Measurements from ENCODE around the gene FARP1. TPM values are rescaled to one million over a fixed set of nuclear protein-coding genes. Genes with fewer than 3 reads are reported as not detected.

The FARP1 gene
- total RNA-seq, 1 donor from 2014 or later: 128 TPM

DNA sequence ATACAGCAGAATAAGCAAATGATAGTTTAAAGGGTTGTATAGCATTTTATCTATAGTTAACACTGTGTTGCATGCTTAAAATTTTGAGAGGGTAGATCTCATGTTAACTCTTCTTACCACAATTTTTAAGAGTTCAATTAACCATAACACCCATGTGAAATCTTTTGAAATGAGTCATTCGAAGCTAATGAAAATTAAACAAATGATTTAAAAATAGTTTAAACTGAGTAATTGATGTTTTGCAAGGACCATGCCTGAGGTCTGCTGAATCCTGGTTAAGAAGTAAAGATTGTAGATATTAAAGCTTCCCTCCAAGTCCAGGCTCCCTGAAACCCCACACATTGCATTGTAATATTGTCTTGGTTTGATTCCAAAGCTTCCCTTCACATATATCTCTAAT lies 210.9 kb downstream of the FARP1 start:
- no peaks in the 10 kb centered on the region for H3K27me3 Mint-ChIP-seq (ENCODE audit: low read depth, unreplicated experiment)
- H3K27ac Mint-ChIP-seq (ENCODE audit: unreplicated experiment): no peak overlapping the region
- no peak overlapping the region for H3K4me3 Mint-ChIP-seq (ENCODE audit: unreplicated experiment)
- Histone ChIP-seq H3K4me3 (ENCODE audit: insufficient read depth, low read depth, low read length) (no peak overlapping the region), H3K4me2 (ENCODE audit: low read length) (no peak overlapping the region), H3K9me3 (ENCODE audit: insufficient read depth, low read depth, low read length) (no peaks in the 10 kb centered on the region), H3K27me3 (ENCODE audit: insufficient read depth, low read length) (no peaks in the 10 kb centered on the region), H3K9ac (ENCODE audit: low read length) (no peak overlapping the region), H3K79me2 (ENCODE audit: insufficient read depth, low read length) (peaks cover 9% of the 10 kb centered on the region), H4K20me1 (ENCODE audit: insufficient read depth, low read length) (peaks cover 24% of the 10 kb centered on the region), H3K4me1 (ENCODE audit: insufficient read depth, low read length) (no peaks in the 10 kb centered on the region), H3K36me3 (ENCODE audit: insufficient read depth, low read length) (no peaks in the 10 kb centered on the region), H2AFZ (ENCODE audit: low read depth, low read length) (no peak overlapping the region), H3K27ac (ENCODE audit: low read depth, low read length) (no peak overlapping the region)
- DNase-seq (ENCODE audit: low read depth) (peak; percentile 37), FAIRE-seq (no peak)
- H3K36me3 Mint-ChIP-seq (ENCODE audit: low read depth, unreplicated experiment): peaks cover 5% of the 10 kb centered on the region
- H3K9me3 Mint-ChIP-seq (ENCODE audit: unreplicated experiment): no peaks in the 10 kb centered on the region
- no peaks in the 10 kb centered on the region for H3K4me1 Mint-ChIP-seq (ENCODE audit: low read depth, unreplicated experiment)
- no peak for TF ChIP-seq EZH2 (IDR thresholded peaks at IDR 0.05; ENCODE audit: insufficient read depth, low read length)
- TF ChIP-seq, protein P1, sequence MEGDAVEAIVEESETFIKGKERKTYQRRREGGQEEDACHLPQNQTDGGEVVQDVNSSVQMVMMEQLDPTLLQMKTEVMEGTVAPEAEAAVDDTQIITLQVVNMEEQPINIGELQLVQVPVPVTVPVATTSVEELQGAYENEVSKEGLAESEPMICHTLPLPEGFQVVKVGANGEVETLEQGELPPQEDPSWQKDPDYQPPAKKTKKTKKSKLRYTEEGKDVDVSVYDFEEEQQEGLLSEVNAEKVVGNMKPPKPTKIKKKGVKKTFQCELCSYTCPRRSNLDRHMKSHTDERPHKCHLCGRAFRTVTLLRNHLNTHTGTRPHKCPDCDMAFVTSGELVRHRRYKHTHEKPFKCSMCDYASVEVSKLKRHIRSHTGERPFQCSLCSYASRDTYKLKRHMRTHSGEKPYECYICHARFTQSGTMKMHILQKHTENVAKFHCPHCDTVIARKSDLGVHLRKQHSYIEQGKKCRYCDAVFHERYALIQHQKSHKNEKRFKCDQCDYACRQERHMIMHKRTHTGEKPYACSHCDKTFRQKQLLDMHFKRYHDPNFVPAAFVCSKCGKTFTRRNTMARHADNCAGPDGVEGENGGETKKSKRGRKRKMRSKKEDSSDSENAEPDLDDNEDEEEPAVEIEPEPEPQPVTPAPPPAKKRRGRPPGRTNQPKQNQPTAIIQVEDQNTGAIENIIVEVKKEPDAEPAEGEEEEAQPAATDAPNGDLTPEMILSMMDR (IDR thresholded peaks at IDR 0.05; ENCODE audit: insufficient read depth, low read depth, low read length): no peak

DNA sequence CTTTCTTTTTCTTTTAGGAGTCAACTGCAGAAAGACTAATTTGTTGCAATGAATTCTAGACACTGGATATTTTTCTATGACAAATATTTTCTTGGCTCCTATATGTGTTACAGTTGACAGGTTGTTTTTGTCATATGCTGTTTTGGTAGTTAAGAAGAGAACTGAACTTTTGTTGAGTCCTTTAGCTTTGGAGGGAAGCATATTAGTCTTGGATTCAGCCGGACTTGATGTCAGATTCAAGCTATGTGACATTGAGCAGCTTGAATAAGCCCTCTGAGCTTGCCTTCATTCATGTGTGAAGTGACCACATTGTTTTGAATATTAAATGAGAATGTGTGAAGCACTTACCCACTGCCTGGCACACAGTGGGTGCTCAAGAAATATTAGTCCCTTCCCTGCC lies 216.0 kb downstream of the FARP1 start:
- H3K27me3 Mint-ChIP-seq (ENCODE audit: low read depth, unreplicated experiment): no peaks in the 10 kb centered on the region
- H3K79me2 ChIP-seq (ENCODE audit: insufficient read depth, low read length): peaks cover 33% of the 10 kb centered on the region

DNA sequence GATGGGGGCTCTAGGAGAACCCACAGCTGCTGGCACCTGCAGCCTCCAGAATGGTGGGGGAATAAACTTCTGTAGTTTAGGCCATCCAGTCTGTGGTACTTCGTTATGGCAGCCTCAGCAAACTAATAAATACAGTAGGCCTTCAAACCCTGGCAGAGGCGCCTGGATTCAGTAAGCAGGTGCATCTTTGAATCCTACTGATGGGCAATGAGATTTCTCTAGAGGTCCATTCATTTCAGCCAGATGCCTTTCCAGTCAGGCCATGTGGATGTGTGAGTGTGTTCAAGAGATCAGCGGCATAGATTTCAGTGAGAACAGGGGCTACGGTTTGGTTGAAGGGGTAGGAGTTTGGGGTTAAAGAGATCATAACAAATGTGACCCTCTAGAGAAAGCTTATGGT lies 217.7 kb downstream of the FARP1 start:
- H3K4me1 ChIP-seq (ENCODE audit: insufficient read depth, low read length): no peaks in the 10 kb centered on the region
- H4K20me1 ChIP-seq (ENCODE audit: insufficient read depth, low read length): peaks cover 39% of the 10 kb centered on the region
- no peak overlapping the region for H2AFZ ChIP-seq (ENCODE audit: low read depth, low read length)
- Mint-ChIP-seq H3K27ac (ENCODE audit: unreplicated experiment) (peak overlapping the region; percentile 2), H3K9me3 (ENCODE audit: unreplicated experiment) (no peaks in the 10 kb centered on the region), H3K36me3 (ENCODE audit: low read depth, unreplicated experiment) (peaks cover 6% of the 10 kb centered on the region), H3K27me3 (ENCODE audit: low read depth, unreplicated experiment) (no peaks in the 10 kb centered on the region), H3K4me3 (ENCODE audit: unreplicated experiment) (no peak overlapping the region), H3K4me1 (ENCODE audit: low read depth, unreplicated experiment) (peaks cover 6% of the 10 kb centered on the region)
- no peaks in the 10 kb centered on the region for H3K9me3 ChIP-seq (ENCODE audit: insufficient read depth, low read depth, low read length)
- no peak overlapping the region for H3K4me2 ChIP-seq (ENCODE audit: low read length)
- H3K4me3 ChIP-seq (ENCODE audit: insufficient read depth, low read depth, low read length): no peak overlapping the region
- DNase-seq (ENCODE audit: low read depth) (no peak), FAIRE-seq (no peak)
- TF ChIP-seq EZH2 (IDR thresholded peaks at IDR 0.05; ENCODE audit: insufficient read depth, low read length): no peak
- TF ChIP-seq, protein P1 (IDR thresholded peaks at IDR 0.05; ENCODE audit: insufficient read depth, low read depth, low read length): no peak
- no peaks in the 10 kb centered on the region for H3K27me3 ChIP-seq (ENCODE audit: insufficient read depth, low read length)
- peaks cover 33% of the 10 kb centered on the region for H3K79me2 ChIP-seq (ENCODE audit: insufficient read depth, low read length)
- no peak overlapping the region for H3K9ac ChIP-seq (ENCODE audit: low read length)
- H3K36me3 ChIP-seq (ENCODE audit: insufficient read depth, low read length): no peaks in the 10 kb centered on the region
- H3K27ac ChIP-seq (ENCODE audit: low read depth, low read length): no peak overlapping the region

More for the DNA sequence above, 216.0 kb downstream of the FARP1 start:
- DNase-seq (ENCODE audit: low read depth) (no peak), FAIRE-seq (no peak)
- no peak overlapping the region for H3K27ac Mint-ChIP-seq (ENCODE audit: unreplicated experiment)
- Histone ChIP-seq H2AFZ (ENCODE audit: low read depth, low read length) (no peak overlapping the region), H3K4me3 (ENCODE audit: insufficient read depth, low read depth, low read length) (no peak overlapping the region), H3K9me3 (ENCODE audit: insufficient read depth, low read depth, low read length) (no peaks in the 10 kb centered on the region), H3K27me3 (ENCODE audit: insufficient read depth, low read length) (no peaks in the 10 kb centered on the region), H3K27ac (ENCODE audit: low read depth, low read length) (no peak overlapping the region), H3K9ac (ENCODE audit: low read length) (no peak overlapping the region), H3K36me3 (ENCODE audit: insufficient read depth, low read length) (no peaks in the 10 kb centered on the region), H4K20me1 (ENCODE audit: insufficient read depth, low read length) (peaks cover 35% of the 10 kb centered on the region), H3K4me2 (ENCODE audit: low read length) (no peak overlapping the region), H3K4me1 (ENCODE audit: insufficient read depth, low read length) (no peaks in the 10 kb centered on the region)
- no peak for TF ChIP-seq EZH2 (IDR thresholded peaks at IDR 0.05; ENCODE audit: insufficient read depth, low read length)
- TF ChIP-seq, protein P1 (IDR thresholded peaks at IDR 0.05; ENCODE audit: insufficient read depth, low read depth, low read length): no peak
- no peaks in the 10 kb centered on the region for H3K4me1 Mint-ChIP-seq (ENCODE audit: low read depth, unreplicated experiment)
- H3K36me3 Mint-ChIP-seq (ENCODE audit: low read depth, unreplicated experiment): peaks cover 6% of the 10 kb centered on the region
- H3K4me3 Mint-ChIP-seq (ENCODE audit: unreplicated experiment): no peak overlapping the region
- H3K9me3 Mint-ChIP-seq (ENCODE audit: unreplicated experiment): no peaks in the 10 kb centered on the region

Data from astrocyte (in vitro differentiated cells and primary cell).